Heart right ventricle (tissue), 16 donors: Measurements from ENCODE around the gene BSND. TPM values are rescaled to one million over a fixed set of nuclear protein-coding genes. Genes with fewer than 3 reads are reported as not detected.

Experiments
- ATAC-seq, 8 donors: fragments of 200-7000 bp; cut with Tn5 transposase; one replicate each; pipeline ENCODE4 v1.9.1; 2020; ENCODE audit warnings: mild to moderate bottlenecking in 8 of 8, moderate library complexity in 8 of 8, moderate number of reproducible peaks in 1 of 8
- DNase-seq, 2 donors: peaks; one replicate each; pipeline ENCODE4 v3.0.0-alpha.2; 2020
- H3K27ac ChIP-seq, 10 donors: fragments of 200-600 bp; sonication (generic) in 2 of 10; one replicate each; pipeline versions ENCODE4 v1.5.0 to v1.8.0; 2020 to 2022; ENCODE audit warnings: mild to moderate bottlenecking in 3 of 10
- H3K27me3 ChIP-seq, 7 donors: fragments of 200-600 bp; one replicate each; pipeline ENCODE4 v1.8.0; 2021 to 2022; ENCODE audit warnings: mild to moderate bottlenecking in 2 of 7
- H3K36me3 ChIP-seq, 9 donors: fragments of 200-600 bp; sonication (generic) in 1 of 9; one replicate each; pipeline versions ENCODE4 v1.5.0 to v1.8.0; 2020 to 2022; ENCODE audit warnings: mild to moderate bottlenecking in 2 of 9
- H3K4me1 ChIP-seq, 9 donors: fragments of 200-600 bp; sonication (generic) in 1 of 9; one replicate each; pipeline versions ENCODE4 v1.5.0 to v1.8.0; 2020 to 2022; ENCODE audit warnings: mild to moderate bottlenecking in 4 of 9
- H3K4me3 ChIP-seq, 10 donors: fragments of 200-600 bp; sonication (generic) in 2 of 10; one replicate each; pipeline versions ENCODE4 v1.5.0 to v1.8.0; 2020 to 2022; ENCODE audit warnings: mild to moderate bottlenecking in 7 of 10, moderate library complexity in 2 of 10
- H3K9me3 ChIP-seq, 11 donors: fragments of 200-600 bp in 10 of 11; sonication (generic) in 2 of 11; one replicate each; pipeline versions ENCODE4 v1.5.0 to v1.8.0; 2013 to 2022; ENCODE audit warnings: mild to moderate bottlenecking in 2 of 11, control low read depth in 1 of 11, moderate library complexity in 1 of 11
- CTCF ChIP-seq, 9 donors: fragments of 200-600 bp; sonication (generic) in 2 of 9; IDR thresholded peaks; one replicate each; pipeline versions ENCODE4 v1.5.0 to v1.8.0; 2021 to 2022; ENCODE audit warnings: antibody characterized with exemption in 9 of 9, mild to moderate bottlenecking in 5 of 9, moderate library complexity in 1 of 9
- WGBS, 2 donors: extraction: QIAGEN DNeasy Blood & Tissue Kit; methylation state at CpG; one replicate each; pipeline ENCODE4 v1.1.7; 2013; ENCODE audit warnings: inconsistent platforms in 1 of 2; 5-methylcytosine and 5-hydroxymethylcytosine counted together
- intact Hi-C, 10 donors: fragments of 100-400 bp; cut with DNase I; formaldehyde crosslinking; loops; one replicate each; pipeline versions ENCODE4 v1.11.1 to v1.14.2; 2022
- polyA plus RNA-seq, 2 donors: library from polyadenylated mRNA; stranded (reverse); fragments of 200-250 nt; gene quantifications; one replicate each; pipeline ENCODE4 v1.2.3, GENCODE V29; 2013
- total RNA-seq, 10 donors: library from RNA; stranded (reverse); fragmentation: NEBNext Ultra II Directional in 3 of 10; extraction: Animal tissue kit (Norgen Biotek cat#: 25700) in 3 of 10; gene quantifications; one replicate each; pipeline versions ENCODE4 v1.2.1 to v1.2.4, GENCODE V29; 2021 to 2023
- donor health status: Arrhythmogenic right ventricular cardiomyopathy.
- donor health status: ischemic (EF 13 %, LVEDD 7.1; RV severe dilation, severe dysfunction).
- donor health status: healthy with polysubstance abuse.
- donor health status: DM: no; HTN: yes; CAD: no.
- donor health status: DM: no; HTN: no; CAD: no.
- donor health status: ischemic (EF 25% LVEDD 6.9; RV normal size, moderate dysfunction).
- donor health status: ischemic (EF 25% LVEDD 5.7; RV mildly dilated, moderate dysfunction).
- donor health status: healthy.
- donor health status: DM: yes; HTN: yes; CAD: no.
- donor health status: Ischemic cardiomyopathy.
- donor health status: ischemic (EF 35%, LVEDD 5.7; RV mildly dilated, moderate dysfunction).
- donor health status: nonischemic (EF 11% LVEDD 7.7; RV severe dilation, severe dysfunction).
- donor health status: DM: yes; HTN: yes; CAD: no.
- donor health status: PGD.
- donor health status: ischemic (EF 29% LVEDD 5.4; RV normal size, mild dysfunction).
- donor health status: nonischemic (EF 23%, LVEDD 6.1; RV moderate dilation, normal function).

BSND gene
- total and polyA plus RNA-seq, 12 donors: not detected

DNA sequence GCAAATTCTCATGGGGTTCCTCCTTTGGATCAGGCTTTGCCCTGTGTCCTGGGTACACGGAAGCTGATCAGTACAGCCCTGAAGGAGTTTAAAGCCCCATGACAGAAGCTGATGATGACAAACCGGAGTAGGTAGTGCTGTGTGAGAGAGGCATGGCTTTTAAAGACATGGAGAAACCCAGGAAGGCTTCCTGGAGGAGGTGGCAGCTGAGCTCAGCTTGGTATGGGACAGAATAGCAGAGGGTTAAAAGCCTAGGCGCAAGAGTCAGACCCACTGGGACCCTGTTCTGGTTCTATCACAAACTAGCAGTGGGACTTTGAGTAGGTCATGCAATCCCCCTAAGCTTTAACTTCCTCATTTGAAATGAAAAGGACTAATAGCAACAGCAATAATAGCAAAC lies 12.2 kb upstream of the BSND start:
- H3K4me1 ChIP-seq: peaks cover 0 to 8% (median 0%) of the 10 kb centered on the region in 9 donors
- intact Hi-C loops: no loop called here
- H3K9me3 ChIP-seq: no peaks in the 10 kb centered on the region
- H3K27me3 ChIP-seq: peaks cover 0 to 36% (median 14%) of the 10 kb centered on the region in 7 donors
- H3K4me3 ChIP-seq: no peak overlapping the region
- ATAC-seq: no peak
- 94 to 96% methylated on average over 3 of the region's 3 CpGs for WGBS, 2 donors
- no peak for DNase-seq
- no peak for TF ChIP-seq CTCF (IDR thresholded peaks at IDR 0.05)
- H3K27ac ChIP-seq: no peak overlapping the region
- H3K36me3 ChIP-seq: no peaks in the 10 kb centered on the region

GRCh38 chr1:54987427-54987826 lies 11.3 kb upstream of the BSND start:
- Histone ChIP-seq H3K27me3 (peaks cover 0 to 29% (median 5%) of the 10 kb centered on the region in 7 donors), H3K4me1 (peaks cover 0 to 8% (median 0%) of the 10 kb centered on the region in 9 donors), H3K9me3 (no peaks in the 10 kb centered on the region), H3K4me3 (no peak overlapping the region), H3K27ac (no peak overlapping the region), H3K36me3 (no peaks in the 10 kb centered on the region)
- no peak for TF ChIP-seq CTCF (IDR thresholded peaks at IDR 0.05)
- intact Hi-C loops: no loop called here
- DNase-seq (no peak), ATAC-seq (no peak)
- WGBS, 2 donors: 70 to 71% methylated on average over 2 of the region's 2 CpGs

DNA sequence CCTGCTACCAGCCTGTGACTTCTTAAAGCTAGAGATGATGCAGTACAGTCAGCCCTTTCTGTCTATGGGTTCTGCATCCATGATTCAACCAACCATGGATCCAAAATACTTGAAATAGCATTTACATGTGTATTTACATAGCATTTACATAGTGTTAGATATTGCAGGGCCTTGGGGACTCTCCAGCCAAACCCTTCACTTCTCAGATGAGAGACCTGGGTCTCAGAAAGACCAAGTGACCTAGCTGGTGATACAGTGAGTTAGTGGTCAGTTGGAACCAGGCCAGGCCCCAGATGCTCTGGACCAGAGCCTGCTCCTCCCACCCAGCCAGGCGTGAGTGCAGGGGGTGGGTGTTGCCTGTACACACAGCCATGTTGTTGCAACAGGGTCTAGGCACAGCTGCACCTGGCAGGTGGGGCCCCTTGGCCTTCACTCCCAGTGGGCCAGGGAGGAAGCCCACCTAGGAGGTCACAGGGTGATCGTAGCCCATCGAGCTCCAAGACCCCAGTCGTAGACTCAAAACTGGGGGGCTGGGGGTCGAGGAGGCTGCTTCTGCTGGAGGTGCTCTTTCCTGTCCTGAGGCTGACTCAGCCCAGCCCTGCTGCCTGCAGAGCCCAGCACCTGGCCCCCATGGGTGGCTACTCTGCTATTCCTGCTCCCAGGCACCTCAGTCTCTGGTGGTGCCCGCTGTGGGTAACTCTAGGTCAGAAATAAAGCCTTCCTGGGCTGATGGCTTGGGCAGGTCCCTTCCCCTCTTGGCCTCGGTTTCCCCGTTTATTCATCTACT lies 10.6 kb upstream of the BSND start:
- ATAC-seq (no peak), DNase-seq (no peak)
- peaks cover 0 to 8% (median 0%) of the 10 kb centered on the region in 9 donors for H3K4me1 ChIP-seq
- peaks cover 0 to 24% (median 4%) of the 10 kb centered on the region in 7 donors for H3K27me3 ChIP-seq
- H3K9me3 ChIP-seq: no peaks in the 10 kb centered on the region
- TF ChIP-seq CTCF (IDR thresholded peaks at IDR 0.05): no peak
- intact Hi-C loops: no loop called here
- no peaks in the 10 kb centered on the region for H3K36me3 ChIP-seq
- H3K27ac ChIP-seq: no peak overlapping the region
- H3K4me3 ChIP-seq: no peak overlapping the region
- 76 to 92% methylated on average over 8 of the region's 8 CpGs for WGBS, 2 donors

- Histone ChIP-seq H3K27ac (no peak overlapping the region), H3K27me3 (peaks cover 0 to 16% (median 0%) of the 10 kb centered on the region in 7 donors), H3K4me1 (peaks cover 0 to 8% (median 0%) of the 10 kb centered on the region in 9 donors), H3K9me3 (no peaks in the 10 kb centered on the region), H3K36me3 (no peaks in the 10 kb centered on the region), H3K4me3 (no peak overlapping the region)
- DNase-seq: no peak
- 94 to 97% methylated on average over 4 of the region's 4 CpGs for WGBS, 2 donors
- no peak for ATAC-seq
- intact Hi-C loops: no loop called here
- TF ChIP-seq CTCF (IDR thresholded peaks at IDR 0.05): no peak
Measured at GRCh38 chr1:54988975-54989374, 9.8 kb upstream of the BSND start.
